Umbilical cord (tissue), 2 donors: ENCODE results near the gene PSMG3. TPM values are rescaled to one million over a fixed set of nuclear protein-coding genes. Genes with fewer than 3 reads are reported as not detected.
A peak's percentile ranks its signal among the peaks of the same experiment; 100 is the strongest.
"Not testable (repeated sequence)": the region's sequence is repeated elsewhere in the genome, so short reads cannot be mapped to it uniquely, and the experiment has no call there.

Experiments
- DNase-seq: peaks from one replicate; pipeline ENCODE4 v3.0.0-alpha.2; 2015; ENCODE audit warnings: low spot score
- total RNA-seq: library from RNA; depleted of rRNA; stranded (reverse); fragments of >200 nt; gene quantifications from one replicate; pipeline ENCODE4 v1.2.3, GENCODE V29; 2014; ENCODE audit warnings: low replicate concordance; ENCODE audit not compliant: insufficient read depth

Gene PSMG3
- total RNA-seq, 1 donor from 2014 or later, result 11.8 TPM

DNA sequence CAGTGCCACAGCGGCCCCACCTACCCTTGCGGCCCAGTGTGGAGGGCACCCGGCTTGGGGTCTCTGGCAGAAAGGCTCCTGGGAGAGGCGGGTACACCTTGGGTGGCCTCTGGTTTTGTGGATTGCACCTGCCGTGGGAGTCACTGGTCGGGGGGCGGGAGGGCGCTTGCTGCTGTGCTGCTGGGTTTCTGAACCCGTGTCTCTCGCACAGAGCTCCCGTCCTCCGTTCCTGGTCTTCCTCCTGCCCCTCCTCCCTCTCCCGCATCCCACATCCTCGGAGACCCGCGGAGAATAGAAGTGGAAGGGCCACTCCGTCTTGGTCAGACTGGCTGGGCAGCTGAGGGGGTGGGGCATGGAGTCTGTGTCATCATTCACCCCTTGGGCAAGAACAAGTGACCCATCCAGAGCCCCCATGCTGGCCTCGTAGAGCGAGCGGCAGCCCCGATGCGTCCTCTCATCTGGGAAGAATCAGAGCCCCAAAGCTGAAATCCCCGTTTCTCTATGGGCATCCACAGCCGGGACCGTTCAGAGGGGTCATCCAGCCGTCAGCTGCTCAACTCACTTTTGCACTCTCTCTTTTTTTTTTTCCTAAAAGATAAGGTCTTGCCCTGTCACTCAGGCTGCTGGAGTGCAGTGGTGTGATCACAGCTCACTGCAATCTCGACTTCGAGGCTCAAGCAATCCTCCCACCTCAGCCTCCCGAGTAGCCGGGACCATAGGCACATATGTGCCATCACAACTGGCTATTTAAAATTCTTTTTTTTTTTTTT, 35.3 kb downstream of the PSMG3 start:
- no peak for DNase-seq

- DNase-seq, result peak; percentile 44
Observed at GRCh38 chr7:1533547-1534329, 36.1 kb downstream of the PSMG3 start.

GRCh38 chr7:1533255-1533546, 36.6 kb downstream of the PSMG3 start:
- DNase-seq, result no peak

DNA sequence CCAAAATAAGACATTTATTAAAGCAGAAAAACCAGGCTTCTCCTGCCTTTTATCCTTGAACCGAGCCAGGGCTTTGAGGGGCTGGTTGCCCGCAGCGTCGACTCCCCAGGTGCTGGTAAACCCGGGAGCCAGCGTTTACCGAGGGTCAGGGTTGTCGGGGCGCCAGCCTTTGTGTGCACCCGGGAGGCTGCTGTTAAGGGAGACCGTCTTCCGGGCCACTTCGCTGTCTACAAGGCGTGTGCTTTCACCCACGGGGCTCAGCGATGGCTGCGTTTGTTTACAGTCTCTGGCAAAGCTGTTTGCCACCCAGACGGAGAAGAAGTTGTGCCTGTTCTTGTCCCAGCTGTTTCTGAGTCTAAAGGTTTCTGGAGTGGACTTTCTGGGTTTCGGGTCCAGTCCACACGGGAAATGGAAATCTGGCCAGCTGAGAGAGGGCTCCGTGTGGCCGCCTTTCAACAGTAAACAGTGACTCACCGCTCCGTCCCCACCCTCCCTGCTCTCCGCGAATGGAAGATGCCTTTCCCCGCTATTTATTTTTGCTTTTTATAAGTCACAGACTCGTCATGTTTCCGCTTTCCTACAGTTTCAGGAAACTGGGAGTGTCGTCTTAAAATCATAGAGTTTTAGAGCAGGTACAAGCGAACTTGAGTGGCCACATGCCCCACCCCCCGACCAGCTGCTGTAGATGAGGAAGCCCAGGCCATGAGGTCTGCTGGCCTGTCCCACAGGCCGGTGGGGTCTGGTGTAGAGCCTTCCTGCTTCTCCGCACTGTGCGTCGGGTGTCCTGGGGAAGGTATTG, 37.2 kb downstream of the PSMG3 start:
- peak; percentile 85 for DNase-seq

GRCh38 chr7:1531979-1532455, 37.8 kb downstream of the PSMG3 start:
- DNase-seq, result peak; percentile 23

- peak; percentile 50 for DNase-seq
Observed at GRCh38 chr7:1531263-1531978, 38.4 kb downstream of the PSMG3 start.

DNA sequence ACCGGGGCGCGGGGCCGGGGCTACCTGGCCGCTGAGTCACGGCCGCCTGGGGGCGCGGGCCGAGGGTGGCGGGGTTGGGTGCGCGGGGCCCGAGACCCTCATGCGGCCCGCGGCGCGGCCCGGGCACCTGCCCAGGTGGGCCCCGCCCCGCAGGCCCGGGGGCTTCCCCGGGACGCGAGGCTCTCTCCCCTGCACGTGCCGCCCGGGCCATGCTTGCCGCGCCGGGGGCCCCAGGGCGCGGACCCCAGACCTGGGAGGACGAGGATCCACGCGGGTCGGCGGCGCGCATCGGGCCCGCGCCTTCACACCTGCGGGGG, 38.9 kb downstream of the PSMG3 start:
- DNase-seq, result no peak

DNA sequence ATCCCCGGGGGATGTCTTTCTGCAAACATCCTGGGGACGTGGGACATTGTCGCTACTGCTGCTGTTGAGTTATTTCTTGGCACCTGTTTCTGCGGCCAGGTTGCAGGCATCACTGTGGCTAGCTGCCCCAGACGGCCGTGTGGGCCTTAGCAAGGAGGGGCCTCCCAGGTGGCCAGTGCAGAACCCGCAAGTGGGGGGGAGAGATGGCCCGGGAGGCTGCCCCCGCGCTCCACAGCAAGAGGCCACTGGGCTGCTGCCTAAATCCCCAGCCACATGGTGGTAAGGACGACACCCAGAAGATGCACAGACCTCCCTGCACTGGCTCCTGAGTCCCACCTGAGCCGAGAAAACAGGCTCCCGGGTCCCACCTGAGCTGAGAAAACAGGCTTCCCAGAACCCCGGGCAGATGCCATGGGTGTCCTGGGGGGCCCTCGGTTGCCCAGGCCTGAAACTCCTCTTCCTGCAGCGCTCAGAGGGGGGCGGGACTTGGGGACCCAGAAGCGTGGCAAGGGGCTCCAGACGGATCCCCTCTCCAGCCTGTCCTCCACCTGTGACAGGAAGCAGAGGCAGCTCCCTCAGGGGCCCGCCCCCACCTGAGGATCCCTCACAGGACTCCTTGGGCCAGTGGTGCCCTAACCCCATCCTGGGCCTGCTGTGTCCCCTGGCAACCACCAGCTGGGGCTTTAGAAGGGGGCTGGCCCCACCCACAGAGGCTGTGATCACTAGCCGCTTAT, 40.3 kb downstream of the PSMG3 start:
- no peak for DNase-seq

- no peak for DNase-seq
Observed at GRCh38 chr7:1526271-1526754, 43.5 kb downstream of the PSMG3 start.

DNA sequence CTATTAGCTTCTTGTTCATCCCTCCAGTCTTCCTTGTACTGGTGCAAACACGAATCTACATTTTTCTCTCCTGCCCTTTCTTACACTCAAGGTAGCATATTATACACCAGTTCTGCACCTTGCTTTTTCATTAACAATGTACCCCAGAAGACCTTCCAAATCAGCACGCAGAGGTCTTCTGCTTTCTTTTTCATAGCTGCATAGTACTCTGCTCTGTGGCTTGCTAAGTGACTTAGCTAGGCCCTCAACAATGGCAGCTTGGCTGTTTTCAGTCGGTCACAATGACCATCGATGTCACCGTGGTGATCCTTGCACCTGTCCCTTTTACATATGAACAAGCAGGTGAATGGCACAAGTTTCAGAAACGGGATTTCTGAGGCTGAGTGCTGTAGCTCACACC, 44.4 kb downstream of the PSMG3 start:
- no peak for DNase-seq

- DNase-seq, result no peak
Observed at GRCh38 chr7:1523844-1524243, 46.0 kb downstream of the PSMG3 start.

- no peak for DNase-seq
Observed at GRCh38 chr7:1523208-1523607, 46.6 kb downstream of the PSMG3 start.

DNA sequence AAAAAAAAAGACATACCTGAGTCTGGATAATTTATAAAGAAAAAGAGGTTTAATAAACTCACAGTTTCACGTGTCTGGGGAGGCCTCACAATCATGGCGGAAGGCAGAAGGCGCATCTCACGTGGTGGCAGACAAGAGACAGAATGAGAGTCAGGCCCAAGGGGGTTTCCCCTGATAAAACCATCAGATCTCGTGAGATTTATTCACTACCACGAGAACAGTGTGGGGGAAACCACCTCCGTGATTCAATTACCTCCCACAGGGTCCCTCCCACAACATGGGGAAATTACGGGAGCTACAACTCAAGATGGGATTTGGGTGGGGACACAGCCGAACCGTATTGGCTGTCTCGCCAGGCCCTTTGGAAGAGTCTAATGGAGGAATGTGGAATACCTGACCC, 48.4 kb downstream of the PSMG3 start:
- DNase-seq, result no peak

- DNase-seq, result no peak
Observed at GRCh38 chr7:1520539-1521234, 49.1 kb downstream of the PSMG3 start.

DNA sequence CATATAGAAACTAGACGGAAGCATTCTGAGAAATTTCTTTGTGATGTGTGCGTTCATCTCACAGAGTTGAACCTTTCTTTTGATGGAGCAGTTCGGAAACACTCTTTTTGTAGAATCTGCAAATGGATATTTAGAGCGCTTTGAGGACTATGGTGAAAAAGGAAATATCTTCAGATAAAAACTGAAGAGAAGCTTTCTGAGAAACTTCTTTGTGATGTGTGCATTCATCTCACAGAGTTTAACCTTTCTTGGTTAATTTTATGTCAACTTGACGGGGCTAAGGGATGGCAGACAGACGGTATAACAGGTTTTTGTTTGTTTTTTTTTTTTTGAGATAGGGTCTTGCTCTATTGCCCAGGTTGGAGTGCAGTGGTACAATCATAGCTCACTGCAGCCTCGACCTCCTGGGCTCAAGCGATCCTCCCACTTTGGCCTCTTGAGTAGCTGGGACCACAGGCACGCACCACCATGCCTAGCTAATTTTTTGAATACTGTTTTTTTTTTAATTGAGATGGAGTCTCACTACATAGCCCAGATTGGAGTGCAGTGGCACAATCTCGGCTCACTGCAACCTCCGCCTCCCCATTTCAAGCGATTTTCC, 50.4 kb downstream of the PSMG3 start:
- DNase-seq, result not testable (repeated sequence)

Other genes starting within 250 kb of the PSMG3 start
- gene MICALL2, start 110.6 kb downstream of the PSMG3 start, total RNA-seq, result 13.5 TPM
- gene INTS1, start 65.6 kb downstream of the PSMG3 start, total RNA-seq, result 18.5 TPM
- 78.2 TPM for gene MAFK, start 39.3 kb downstream of the PSMG3 start, total RNA-seq
- gene TMEM184A, start 13.8 kb downstream of the PSMG3 start, total RNA-seq, result 3.4 TPM
- gene ELFN1, start 100.2 kb upstream of the PSMG3 start, total RNA-seq, result 0.96 TPM